PC-3 (cell line): ENCODE measurements around the gene OR6M1.

Experiments used
- EZH2 ChIP-seq: fragments of 300-600 bp; sonication (generic); IDR thresholded peaks from one replicate; pipeline ENCODE4 v1.6.1; 2017; ENCODE audit warnings: antibody characterized with exemption, mild to moderate bottlenecking, low read length; ENCODE audit not compliant: unreplicated experiment
- TF ChIP-seq, protein P1 (sequence below): fragments of 300-600 bp; sonication (generic); conservative IDR thresholded peaks from 2 replicates; pipeline ENCODE4 v1.5.1; 2017; ENCODE audit warnings: antibody characterized with exemption, low read depth, mild to moderate bottlenecking, low read length

DNA sequence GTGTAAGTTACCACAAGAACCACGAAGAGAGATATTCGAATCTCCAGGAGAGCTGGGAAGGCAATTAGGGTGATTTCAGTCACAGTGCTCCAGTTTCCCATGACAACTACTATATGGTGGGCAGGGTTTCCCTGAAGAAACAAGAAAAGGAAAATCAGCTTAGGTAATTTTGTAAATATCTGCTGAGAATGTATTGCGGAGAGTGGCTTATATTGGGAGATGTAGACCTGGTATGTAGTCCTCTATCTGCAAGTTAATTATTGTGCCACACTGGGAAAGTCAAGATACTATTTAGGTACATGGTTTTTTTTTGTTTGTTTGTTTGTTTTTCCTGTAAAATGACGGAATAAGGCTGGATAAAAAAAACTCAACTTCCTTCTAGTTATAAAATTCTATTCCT, at the start of gene OR6M1:
- no peak for TF ChIP-seq EZH2
- TF ChIP-seq, protein P1, sequence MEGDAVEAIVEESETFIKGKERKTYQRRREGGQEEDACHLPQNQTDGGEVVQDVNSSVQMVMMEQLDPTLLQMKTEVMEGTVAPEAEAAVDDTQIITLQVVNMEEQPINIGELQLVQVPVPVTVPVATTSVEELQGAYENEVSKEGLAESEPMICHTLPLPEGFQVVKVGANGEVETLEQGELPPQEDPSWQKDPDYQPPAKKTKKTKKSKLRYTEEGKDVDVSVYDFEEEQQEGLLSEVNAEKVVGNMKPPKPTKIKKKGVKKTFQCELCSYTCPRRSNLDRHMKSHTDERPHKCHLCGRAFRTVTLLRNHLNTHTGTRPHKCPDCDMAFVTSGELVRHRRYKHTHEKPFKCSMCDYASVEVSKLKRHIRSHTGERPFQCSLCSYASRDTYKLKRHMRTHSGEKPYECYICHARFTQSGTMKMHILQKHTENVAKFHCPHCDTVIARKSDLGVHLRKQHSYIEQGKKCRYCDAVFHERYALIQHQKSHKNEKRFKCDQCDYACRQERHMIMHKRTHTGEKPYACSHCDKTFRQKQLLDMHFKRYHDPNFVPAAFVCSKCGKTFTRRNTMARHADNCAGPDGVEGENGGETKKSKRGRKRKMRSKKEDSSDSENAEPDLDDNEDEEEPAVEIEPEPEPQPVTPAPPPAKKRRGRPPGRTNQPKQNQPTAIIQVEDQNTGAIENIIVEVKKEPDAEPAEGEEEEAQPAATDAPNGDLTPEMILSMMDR, result no peak
